ENCODE results near the gene LRRC58.
"Not testable (repeated sequence)": the region's sequence is repeated elsewhere in the genome, so short reads cannot be mapped to it uniquely, and the experiment has no call there.

LRRC58 gene

DNA sequence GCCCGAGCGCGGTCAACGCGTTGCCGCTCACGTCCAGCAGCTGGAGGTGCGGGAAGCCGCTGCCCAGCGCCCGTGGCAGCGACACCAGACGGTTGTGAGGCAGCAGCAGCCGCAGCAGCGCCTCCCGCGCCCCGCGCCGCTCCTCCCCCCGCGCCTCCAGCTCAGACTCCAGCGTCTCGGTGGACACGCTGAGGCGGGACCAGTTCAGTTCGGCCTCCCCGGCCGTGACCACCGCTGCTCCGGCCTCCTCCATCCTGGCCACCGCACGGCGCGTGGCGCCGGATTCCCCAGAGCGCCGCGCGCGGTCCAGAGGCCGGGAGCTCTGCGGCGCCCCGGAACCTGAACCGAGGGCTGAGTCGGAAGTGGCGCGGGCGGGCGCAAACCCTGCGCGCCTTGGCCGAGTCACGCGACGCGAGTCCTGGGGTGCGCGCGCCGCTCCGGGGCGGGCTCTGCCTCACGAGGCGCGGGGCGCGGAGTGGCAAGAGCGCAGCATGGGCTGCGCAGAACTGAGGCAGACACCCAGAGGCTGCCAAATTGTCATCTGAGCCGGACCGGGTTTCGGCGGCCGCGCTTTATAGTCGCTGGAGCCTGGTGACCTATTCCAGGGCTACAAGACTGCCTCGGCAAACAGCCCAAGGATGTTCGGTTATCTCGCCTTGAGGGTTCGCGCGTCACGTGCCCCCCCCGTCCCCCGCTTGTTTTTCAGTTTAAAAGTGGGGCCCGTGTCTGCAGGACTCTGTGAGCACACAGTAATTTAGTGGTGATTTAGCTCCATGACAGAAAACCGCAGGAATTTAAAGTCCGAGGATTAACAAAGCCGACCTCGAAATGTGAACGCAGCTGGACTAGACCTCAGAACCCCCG is at the start of gene LRRC58:
Gene LRRC58, minus strand, starts transcription at position 364 of the 864 bp plus-strand sequence. Its CDS starts 111 bp downstream, at position 253.
- DNase-seq = peak; percentile 96

DNA sequence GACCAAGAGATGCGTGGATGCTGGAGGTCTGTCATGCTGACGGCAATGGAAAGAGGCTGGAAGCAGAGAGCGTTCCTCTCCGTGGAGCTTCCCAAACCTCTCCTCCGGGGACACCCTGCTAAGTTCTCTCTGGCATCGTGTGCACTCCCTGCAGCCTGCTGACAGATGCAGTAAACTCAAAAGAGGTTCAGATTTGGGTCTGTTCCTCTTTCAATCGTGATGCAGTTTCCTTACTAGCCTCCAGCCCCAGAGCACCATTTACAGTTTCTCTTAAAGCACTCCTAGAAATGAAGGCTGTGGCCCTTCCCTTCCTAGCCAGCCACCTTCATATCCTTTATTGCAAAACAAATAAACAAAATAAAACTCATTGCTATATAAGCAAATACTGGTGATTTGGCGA is 47.3 kb upstream of the LRRC58 start:
- no peak for DNase-seq

DNA sequence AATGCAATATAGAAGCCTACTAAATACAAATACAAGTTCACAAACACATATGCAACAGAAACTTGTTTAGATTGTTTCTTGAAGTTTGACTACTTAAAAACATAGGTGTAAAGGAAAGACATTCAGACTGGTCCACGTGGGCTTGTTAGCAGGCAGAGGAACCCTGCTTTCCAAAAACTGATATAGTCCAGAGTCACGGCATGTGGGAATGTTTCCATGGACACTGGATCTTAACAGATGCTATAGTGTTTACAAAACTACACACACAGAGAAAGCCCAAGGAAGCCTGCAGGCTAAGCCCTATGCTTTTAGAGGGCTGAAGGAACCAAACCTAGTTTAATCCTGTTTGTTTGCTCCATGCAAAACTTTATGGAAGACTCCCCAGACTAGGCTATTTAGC is 45.2 kb upstream of the LRRC58 start:
- no peak for DNase-seq

DNA sequence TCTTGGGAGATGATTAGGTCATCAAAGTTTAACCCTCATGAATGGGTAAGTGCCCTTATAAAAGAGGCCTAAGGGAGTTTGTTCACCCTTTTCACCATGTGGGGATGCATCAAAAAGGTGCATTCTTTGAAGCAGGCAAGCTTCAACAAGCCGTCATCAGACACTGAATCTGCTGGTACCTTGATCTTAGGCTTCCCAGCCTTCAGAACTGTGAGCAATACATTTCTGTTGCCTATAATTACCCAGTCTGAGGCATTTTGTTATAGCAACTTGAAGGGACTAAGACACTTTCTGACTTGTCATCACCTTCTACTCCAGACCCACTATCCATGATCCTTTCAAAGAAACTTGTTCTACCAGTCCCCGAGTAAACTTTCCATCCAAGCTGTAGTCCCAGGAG is 44.6 kb upstream of the LRRC58 start:
- no peak for DNase-seq

DNA sequence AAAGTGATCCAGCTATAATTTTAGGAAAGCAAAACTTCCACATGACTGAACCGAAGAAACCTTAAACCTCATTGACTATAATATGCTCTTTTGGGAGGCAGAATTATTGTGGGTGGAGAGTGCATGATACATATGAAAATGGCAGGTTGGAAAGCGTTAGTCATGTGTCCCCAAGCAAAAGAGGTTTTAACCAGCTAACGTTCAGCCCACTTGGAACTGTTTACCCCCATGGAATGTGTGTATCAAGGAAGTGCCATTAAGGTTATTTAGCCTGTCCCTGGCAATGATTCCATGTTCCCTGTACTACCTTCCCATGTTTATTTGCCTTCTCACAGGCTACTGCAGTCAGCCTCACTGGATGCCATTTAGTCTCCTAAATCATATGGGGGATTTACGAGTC is 44.1 kb upstream of the LRRC58 start:
- DNase-seq = no peak

DNA sequence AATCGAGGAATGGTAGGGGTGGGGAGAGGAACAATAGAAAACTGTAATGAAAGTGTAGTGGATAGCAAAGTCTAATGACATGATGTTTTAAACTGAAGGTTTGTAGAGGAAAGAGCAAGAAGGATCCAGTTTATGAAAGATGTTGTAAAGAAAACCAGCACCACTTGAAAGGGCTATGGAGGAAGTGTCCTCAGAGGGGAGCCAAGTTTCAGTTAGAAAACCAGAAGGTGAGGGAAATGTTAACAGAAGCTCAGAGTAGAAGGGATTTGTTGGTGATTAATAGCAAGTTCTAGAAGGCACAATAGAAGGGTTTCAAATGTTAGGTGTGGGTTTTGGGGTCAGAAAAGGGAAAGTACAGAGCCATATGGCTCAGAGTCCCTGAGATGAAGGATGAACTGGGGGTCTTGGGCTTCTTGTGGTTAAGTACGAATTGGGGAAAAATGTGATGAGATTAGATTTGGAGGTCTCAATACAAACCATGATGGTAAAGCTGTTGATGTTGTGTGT is 33.8 kb upstream of the LRRC58 start:
- DNase-seq = no peak

DNA sequence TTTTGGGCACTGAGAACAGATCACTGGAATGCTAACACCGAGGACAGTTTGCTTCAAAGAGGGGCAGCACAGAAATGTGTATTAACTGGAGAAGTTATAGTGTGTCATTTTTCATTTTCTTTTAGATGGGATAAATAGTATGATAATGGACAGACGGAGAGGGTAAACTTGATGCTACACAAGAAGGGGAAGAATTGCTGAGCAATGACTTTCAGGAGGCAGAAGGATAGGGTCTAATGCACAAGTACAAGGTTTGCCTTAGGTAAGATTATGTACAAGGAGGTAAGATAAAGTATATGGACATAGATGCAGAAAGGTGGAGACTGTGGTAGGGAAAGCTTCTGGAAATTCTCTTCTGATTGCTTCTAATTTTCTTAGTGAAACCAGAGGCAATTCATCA is 32.3 kb upstream of the LRRC58 start:
- no peak for DNase-seq

DNA sequence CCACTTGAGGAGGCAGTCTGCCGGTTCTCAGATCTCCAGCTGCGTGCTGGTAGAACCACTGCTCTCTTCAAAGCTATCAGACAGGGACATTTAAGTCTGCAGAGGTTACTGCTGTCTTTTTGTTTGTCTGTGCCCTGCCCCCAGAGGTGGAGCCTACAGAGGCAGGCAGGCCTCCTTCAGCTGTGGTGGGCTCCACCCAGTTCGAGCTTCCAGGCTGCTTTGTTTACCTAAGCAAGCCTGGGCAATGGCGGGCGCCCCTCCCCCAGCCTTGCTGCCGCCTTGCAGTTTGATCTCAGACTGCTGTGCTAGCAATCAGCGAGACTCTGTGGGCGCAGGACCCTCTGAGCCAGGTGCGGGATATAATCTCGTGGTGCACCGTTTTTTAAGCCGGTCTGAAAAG is 28.8 kb upstream of the LRRC58 start:
- DNase-seq = not testable (repeated sequence)

DNA sequence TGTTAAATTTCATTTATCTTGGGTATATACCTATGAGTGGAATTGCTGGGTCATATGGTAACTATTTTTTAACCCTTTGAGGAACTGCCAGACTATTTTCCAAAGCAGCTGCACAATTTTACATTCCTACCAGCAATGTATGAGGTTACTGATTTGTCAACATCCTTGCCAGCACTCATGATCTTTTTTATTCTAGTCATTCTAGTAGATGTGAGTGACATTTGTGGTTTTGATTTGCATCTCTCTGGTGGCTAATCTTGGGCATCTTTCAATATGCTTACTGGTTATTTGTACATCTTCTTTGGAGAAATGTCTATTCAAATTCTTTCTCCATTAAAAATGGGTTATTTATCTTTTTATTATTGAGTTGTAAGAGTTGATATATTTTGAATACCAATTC is 21.3 kb upstream of the LRRC58 start:
- peak; percentile 41 for DNase-seq

DNA sequence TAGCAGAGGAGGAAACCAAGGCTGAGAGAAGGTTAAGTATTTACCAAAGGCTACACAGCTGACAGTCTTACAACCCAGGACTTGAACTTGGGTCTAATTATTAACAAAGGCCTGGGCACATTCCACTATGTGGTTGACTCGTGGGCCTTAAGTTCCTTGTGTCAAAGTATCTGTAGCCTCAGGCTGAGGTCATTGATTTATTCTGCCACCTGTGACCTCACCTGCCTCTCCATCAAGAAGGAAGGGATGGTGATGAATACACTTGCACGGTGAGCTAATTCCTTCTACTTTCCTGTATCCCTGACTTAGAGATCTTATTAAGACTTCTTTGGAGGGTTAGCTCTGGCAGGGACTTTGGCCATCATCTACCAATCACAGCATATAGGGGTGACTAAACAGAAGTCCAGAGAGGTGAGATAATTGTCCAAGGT is 19.9 kb upstream of the LRRC58 start:
- no peak for DNase-seq

DNA sequence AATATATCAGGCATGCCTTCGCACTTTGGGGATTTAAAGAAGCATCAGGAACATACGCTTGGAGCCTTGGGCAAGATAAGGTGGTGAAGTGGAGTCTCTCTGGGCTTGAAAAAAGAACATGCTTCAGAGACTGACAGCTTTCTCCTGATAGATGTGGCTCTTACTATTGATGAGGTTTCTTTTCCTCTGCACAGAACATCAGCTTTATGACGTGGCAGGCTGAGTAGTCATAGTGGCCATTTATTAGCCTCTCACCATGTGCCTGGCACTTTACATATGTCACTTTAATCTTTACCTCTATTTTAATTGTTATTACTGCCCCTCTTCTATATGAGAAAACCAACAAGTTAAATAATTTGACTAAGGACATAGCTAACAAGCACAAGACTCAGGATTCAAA is 19.0 kb upstream of the LRRC58 start:
- no peak for DNase-seq

DNA sequence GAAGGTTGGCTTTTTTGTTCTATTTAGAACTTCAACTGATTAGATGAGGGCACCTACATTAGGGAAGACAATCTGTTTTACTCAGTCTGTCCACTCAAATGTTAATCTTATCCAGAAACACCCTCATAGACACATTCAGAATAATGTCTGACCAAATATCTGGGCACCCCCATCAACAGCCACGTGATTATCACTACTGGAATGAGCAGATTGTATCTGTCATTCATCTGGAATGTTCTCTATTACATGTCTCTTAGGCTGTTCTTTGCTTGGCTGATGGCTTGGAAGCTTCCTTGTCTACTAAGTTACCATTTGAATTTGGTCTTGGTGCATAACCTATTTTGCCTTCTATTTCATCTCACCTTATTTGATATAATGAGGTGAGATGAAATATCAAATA is 15.7 kb upstream of the LRRC58 start:
- DNase-seq = no peak

DNA sequence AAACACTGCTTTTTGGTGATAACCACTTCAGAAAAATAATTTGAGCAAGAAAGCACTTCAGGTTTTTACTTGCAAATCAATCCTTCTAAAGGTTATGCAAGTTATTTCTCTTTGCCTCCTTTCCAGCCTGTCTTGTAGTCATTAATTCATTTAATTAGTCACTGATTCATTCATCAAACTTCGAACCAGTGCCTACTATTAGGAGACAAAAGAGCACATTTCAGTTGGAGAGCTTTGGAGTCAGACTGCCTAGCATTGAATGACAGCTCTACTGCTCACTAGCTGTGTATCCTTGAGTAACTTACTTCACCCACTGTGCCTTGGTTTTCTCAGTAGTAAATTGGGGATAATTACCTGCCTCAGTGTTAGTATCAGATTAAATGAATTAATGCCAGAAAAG is 14.9 kb upstream of the LRRC58 start:
- no peak for DNase-seq

DNA sequence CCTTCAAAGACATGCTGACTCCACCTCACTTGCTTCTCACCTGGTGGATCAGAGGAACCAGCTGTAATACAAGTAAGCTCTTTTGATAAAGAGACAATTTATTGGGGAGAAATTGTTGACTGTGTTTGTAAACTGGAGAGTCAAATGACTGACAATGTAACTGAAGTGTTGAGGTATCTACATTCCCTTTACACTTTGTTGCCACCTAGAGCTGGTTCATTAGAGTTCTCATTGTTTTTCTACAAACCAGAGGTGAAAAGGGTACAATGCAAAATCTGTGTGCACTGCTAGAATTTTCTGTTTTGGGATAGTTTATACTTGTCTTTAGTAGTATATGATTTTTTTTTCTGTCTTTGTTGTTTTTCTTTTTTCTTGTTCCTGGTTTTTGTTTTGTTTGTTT is 8.7 kb upstream of the LRRC58 start:
- peak; percentile 20 for DNase-seq

DNA sequence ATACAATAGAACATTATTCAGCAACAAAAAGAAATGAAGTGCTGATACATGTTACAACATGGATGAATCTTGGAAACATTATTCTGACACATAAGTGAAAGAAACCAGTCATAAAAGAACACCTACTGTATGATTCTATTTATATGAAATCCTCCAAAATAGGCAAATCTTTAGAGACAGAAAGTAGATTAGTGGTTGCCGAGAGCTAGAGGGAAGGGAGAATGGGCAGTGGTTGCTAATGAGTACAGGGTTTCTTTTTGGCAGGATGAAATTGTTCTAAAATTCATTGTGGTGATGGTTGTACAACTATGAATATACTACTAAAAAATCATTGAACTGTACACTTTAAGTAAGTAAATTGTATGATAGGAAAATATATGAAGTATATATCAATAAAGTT is 6.3 kb upstream of the LRRC58 start:
- DNase-seq = no peak

DNA sequence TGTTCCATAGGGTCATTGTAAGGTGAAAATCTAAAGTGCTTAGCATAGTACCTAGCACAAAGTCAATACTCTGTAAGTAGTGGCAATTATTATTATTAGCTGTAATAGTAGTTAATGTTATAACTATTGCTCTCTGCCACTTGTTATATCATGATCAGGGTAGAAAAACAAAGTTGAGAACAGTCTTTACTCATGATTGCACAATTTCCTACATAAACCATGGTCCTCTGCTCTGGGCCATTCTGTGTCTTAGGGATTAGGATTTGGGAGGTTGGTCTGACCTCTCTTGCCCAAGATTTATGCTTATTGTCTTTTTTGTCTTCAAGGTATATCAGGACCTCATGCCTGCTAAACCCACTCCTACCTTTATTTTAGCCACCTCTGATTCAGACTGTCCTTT is 4.3 kb upstream of the LRRC58 start:
- peak; percentile 18 for DNase-seq

DNA sequence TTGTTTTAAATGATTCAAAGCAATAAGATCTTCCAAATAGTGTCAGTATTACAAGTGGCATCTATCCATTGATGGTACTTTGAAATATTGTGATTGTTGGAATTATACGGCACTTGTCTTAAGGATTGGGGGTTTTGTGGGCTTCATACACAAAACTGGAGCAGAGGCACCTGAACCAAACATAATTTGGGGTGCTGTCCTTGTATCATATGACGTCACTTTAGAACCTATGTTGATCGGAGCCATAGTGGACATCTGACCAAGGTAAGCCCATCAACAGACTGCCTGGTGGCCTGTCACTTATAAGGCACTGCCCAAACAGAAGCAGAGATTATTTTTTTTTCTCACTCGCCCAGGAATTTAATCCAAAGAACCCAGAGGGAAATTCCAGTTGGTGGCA is 2.9 kb upstream of the LRRC58 start:
- DNase-seq = no peak

DNA sequence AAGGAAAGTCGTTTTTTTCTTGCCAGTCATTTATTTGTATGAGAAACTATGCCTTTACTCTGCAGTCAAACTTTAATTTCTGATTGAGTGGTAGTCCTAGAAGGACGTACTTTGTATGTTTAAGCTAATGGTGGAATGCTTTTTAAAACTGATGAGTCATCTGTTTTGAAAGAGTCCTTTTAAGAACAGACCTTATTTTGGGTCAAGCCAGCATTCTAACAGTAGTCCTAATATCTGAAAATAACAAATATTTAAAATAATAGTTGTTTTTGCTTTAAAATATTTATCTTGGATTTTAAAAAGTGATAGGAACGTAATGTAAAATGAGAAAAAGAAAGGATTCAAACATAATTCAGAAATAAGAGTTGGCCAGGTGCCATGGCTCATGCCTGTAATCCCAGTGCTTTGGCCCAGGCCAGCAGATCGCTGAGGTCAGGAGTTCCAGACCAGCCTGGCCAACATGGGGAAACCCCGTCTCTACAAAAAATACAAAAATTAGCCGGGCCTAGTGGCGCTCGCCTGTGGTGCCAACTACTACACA is 1.3 kb upstream of the LRRC58 start:
- peak; percentile 62 for DNase-seq

DNA sequence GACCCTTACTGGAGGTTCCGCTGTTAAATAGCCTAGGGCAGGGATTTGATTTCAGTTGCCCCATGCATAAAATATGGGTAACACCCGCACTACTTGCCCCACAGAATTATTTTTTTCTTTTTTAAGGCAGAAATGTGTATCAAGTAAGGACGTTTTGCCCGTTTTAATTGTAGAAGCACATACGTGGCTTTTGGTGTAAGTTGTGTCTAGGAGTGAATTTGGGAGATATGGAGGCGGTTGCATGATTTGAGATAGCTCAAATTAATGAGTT is 636 bp upstream of the LRRC58 start:
- DNase-seq = no peak

DNA sequence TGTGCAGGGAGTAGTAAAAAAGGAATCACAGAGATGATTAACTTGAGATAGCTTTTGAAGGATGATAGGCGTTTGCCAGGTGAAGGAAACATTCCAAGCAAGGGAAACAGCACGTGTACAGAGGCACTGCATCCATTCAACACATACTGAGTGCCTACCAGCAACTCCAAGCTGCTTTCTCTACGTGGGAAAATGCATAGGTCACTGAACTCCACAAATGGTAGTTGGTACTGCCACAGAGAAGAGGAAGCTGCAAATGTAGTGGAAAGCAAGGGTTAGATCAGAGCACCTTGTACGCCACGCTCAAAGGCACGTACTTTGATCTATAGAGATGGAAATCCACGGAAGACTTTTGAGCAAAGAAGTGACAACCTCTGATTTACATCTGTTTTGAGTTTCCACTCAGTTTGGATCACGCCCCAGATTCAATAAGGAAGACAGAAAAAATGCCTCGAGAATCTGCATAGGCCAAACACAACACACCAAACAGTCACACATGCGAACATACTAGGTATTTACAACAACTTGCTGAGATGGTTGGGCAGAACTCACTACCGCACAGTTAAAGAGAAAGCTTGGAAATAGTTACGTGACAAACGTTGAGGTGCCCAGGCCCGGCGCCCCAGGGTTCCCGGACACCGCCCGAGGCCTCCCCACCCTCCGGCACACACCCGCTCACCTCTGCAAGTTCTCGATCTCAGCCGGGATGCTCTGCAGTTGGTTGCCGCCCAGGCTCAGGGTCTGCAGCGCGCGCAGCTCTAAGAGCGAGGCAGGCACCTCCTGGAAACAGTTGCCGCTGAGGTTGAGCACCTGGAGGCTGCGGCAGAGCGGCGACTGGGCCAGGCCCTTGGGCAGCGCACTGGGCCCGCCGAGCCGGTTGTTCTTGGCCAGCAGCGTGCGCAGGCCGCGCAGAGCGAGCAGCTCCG is 826 bp downstream of the LRRC58 start:
- DNase-seq = peak; percentile 65

DNA sequence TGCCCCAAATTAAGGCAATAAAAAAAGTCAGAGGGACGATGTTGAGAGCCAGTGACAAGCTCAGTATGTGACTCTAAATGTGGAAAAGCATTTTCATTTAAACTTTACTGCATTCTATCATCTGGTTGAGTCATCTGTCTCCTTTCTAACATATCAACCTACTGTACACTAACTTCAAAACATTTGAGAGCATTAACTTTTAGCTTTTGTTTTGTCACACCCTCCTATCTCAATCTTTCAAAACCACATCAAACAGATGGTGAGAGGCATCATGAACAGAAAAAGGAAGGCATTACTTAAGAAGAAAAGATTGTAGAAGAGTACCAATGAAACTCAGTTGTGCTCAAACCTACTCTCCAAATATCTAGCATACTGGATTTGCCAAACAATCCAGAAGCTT is 4.8 kb downstream of the LRRC58 start:
- DNase-seq = peak; percentile 69

DNA sequence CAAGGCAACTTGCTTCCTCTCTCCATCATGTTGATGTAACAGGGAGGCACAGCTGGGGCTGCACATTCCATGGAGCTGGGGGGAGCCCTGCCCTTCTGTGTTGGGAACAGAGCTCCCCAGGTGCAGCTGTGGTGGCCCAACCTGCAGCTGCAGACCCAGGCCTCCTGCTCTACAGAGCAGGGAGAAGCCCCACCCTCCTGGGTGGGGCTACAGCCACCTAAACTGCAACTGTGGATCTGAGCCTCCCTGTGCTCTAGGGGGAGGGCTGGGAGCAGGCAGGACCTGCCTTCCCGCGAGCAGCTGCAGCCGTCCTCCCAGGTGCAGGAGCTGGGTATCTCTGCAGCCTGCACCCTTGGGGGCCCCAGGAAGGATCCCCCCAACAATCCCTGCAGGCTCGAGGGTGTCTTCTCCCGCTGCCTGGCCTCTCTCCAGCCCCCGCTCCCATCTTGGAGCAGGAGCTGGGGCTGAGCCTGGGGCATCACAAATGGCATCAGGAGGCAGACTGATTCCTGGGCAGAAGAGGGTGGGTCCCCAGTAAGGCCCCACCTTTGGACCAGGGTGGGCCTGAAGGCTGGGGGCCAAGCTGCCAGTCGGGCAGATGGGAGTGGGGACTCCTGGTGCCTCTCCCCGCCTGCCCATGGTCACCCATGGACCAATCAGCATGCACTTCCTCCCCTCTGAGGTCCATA is 7.4 kb downstream of the LRRC58 start:
- no peak for DNase-seq

DNA sequence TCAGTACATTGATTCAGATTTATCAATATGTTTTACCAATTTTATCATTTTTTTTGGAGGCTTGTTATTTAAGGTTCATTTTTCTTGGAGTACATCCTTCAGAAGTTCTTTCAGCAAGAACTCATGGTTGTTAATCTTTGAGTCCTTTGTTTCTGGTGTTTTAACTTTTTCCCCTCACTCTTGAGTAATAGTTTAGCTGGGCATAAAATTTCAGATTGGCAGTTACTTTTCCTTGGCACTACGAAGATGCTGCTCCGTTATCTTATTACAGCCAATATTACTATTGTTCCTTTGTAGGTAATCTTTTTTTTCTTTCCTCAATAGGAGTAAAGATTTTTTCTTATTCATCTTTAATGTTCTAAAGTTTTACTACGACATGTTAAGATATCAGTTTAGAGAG is 9.8 kb downstream of the LRRC58 start:
- no peak for DNase-seq
